Activated CD4-positive, alpha-beta T cell treated with anti-CD3 and anti-CD28 coated beads, Interleukin-2, amount 10 ng/mL, durations not matched to agents 7 days and 5 days (primary cell): ENCODE data around the gene PANX2. TPM values are rescaled to one million over a fixed set of nuclear protein-coding genes. Genes with fewer than 3 reads are reported as not detected.
"Not testable (repeated sequence)": the region's sequence is repeated elsewhere in the genome, so short reads cannot be mapped to it uniquely, and the experiment has no call there.

Experiments used
- CTCF ChIA-PET: fragments of 350-600 bp; sonication (Branson Sonifier 250); formaldehyde crosslinking; loops from one replicate; lab custom pipeline; 2021; ENCODE audit warnings: antibody characterized with exemption; lab: Charles Lee
- POLR2A ChIA-PET: fragments of 350-600 bp; sonication (Branson Sonifier 250); formaldehyde crosslinking; loops from one replicate; lab custom pipeline; 2021; ENCODE audit warnings: antibody characterized with exemption; lab: Charles Lee
- DNase-seq: peaks from one replicate; pipeline ENCODE4 v3.0.0-alpha.2; 2020
- H3K27ac Mint-ChIP-seq: one replicate; pipeline ENCODE4 v1.8.0; 2021; ENCODE audit warnings: mild to moderate bottlenecking, moderate library complexity, mixed read lengths
- H3K27me3 Mint-ChIP-seq: one replicate; pipeline ENCODE4 v1.8.0; 2021; ENCODE audit warnings: mixed read lengths
- H3K36me3 Mint-ChIP-seq: one replicate; pipeline ENCODE4 v1.8.0; 2021; ENCODE audit warnings: low read depth, mixed read lengths
- H3K4me1 Mint-ChIP-seq: one replicate; pipeline ENCODE4 v1.8.0; 2021; ENCODE audit warnings: mixed read lengths
- H3K4me3 Mint-ChIP-seq: one replicate; pipeline ENCODE4 v1.8.0; 2021; ENCODE audit warnings: mild to moderate bottlenecking, moderate library complexity, mixed read lengths
- H3K9me3 Mint-ChIP-seq: one replicate; pipeline ENCODE4 v1.8.0; 2021; ENCODE audit warnings: mixed read lengths
- total RNA-seq, 2 experiments: library from RNA; stranded (reverse); gene quantifications; one replicate each; pipeline ENCODE4 v1.2.3, GENCODE V29; 2021

PANX2 gene
- total RNA-seq, 2 experiments from 2014 or later, result 0.10 TPM

DNA sequence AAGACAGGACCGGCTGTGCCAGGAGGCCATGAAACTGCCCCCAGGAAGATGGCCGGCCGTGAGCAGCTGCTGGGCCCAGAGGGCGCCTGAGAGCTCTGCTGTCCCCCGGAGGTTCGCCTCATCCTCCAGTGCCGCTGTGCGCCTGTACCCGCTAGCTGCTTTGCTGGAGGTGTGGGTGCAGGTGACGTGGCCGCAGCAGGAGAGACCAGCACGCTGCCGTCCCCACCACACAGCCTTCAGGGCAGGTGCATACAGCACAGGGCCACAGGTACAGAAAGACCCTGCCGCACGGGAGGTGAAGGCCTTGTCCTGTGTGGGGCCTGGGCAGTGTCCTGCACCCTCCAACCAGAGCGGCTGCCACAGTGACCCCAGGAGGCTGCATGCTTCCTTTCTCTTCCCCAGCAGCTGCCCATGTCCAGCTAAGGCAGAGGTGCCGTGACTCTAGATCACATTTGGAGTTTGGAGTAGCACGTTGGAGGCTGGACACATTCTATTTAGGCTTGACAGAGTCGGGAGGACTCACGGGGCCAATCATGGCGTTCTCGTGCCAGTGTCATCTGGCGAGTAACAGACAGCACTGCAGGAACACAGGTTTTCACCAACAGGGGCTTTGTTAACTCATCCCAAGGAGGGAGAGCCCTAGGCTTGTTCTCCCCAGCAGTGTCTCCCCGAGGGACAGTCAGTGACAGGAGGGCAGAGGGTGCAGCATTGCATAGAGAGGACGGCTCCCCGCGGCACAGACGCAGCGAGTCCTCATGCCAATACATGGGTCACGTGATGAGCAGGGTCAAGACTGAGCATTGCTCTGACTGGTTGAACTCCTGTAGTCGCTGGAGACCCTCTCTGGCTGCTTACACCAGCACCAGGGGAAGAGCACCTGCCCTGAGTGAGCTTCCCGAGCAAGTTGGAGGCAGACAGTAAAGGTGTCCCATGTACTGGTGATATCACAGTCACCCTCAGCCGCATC is 18.7 kb upstream of the PANX2 start:
- no peak for DNase-seq
- Mint-ChIP-seq H3K27ac (no peak overlapping the region), H3K36me3 (no peaks in the 10 kb centered on the region), H3K4me3 (no peak overlapping the region), H3K4me1 (peaks cover 4% of the 10 kb centered on the region), H3K9me3 (no peaks in the 10 kb centered on the region), H3K27me3 (no peaks in the 10 kb centered on the region)
- POLR2A ChIA-PET, result no interaction called here
- CTCF ChIA-PET, result no interaction called here

DNA sequence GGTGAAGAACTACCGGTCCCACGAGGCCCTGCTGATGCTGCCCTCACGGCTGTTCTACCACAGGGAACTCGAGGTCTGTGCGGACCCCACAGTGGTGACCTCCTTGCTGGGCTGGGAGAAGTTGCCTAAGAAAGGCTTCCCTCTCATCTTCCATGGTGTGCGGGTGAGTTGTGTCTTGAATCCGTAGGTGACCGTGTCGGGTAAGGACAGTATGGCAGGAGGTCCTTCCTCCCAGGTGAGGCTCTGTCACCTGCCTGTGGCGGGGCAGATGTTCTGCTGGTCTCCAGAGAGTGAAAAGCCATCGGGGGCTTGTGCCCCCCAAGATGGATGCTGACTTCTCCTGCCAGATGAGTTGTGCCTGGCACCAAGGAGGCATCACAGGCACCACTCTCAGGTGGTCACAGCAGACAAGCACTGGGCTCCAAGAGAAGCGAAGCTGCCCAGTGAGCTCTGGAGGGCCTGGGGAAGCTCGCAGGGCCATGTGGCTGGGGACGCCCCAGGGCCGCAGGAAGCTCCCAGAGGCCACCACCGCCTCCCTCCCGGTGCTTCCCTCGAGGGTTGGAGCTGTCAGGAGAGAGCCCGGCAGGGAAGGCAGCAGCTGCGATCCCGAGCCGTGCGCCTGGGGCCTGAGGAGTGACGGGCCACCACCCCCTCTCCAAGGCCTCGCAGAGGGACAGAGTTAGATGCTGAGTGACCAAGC is 17.3 kb upstream of the PANX2 start:
- ChIA-PET CTCF (no interaction called here), POLR2A (no interaction called here)
- no peak overlapping the region for H3K4me3 Mint-ChIP-seq
- H3K9me3 Mint-ChIP-seq, result no peaks in the 10 kb centered on the region
- no peaks in the 10 kb centered on the region for H3K36me3 Mint-ChIP-seq
- H3K27ac Mint-ChIP-seq, result no peak overlapping the region
- DNase-seq, result no peak
- peaks cover 4% of the 10 kb centered on the region for H3K4me1 Mint-ChIP-seq
- peaks cover 2% of the 10 kb centered on the region for H3K27me3 Mint-ChIP-seq

GRCh38 chr22:50153756-50154140 is 16.8 kb upstream of the PANX2 start:
- CTCF ChIA-PET, result no interaction called here
- H3K4me1 Mint-ChIP-seq, result peaks cover 4% of the 10 kb centered on the region
- no peaks in the 10 kb centered on the region for H3K9me3 Mint-ChIP-seq
- peaks cover 2% of the 10 kb centered on the region for H3K27me3 Mint-ChIP-seq
- no peak overlapping the region for H3K4me3 Mint-ChIP-seq
- no peaks in the 10 kb centered on the region for H3K36me3 Mint-ChIP-seq
- DNase-seq, result no peak
- H3K27ac Mint-ChIP-seq, result no peak overlapping the region
- POLR2A ChIA-PET, result no interaction called here

DNA sequence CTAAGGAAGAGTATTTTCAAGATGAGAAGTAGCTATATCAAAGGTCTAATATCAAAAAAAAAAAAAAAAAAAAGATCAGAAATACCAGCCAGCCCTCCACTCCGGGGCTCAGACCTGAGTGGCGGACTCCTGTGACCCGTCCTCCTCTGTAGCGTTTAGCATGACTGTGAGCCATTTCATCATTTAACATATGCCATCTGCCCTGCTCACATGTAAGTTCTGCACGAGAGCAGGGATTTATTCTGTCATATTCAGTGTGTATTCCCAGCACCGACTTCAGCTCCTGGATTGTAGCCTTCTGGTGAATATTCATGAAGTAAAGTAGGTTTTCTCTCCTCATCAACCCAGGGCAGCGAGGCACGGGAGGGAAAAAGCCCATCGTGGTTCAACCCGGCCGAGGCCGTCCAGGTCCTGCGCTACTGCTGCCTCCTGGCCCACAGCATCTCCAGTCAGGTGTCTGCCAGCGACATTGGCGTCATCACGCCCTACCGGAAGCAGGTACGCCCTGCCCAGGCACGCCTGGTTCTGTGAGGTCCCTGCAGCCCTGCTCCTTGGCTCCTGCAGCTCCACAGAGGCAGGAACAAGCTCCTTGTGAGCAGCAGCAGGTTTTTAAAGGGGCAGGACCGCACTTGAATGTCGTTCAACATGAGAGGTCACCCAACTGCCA is 12.7 kb upstream of the PANX2 start:
- Mint-ChIP-seq H3K4me3 (no peak overlapping the region), H3K36me3 (no peaks in the 10 kb centered on the region), H3K27ac (no peak overlapping the region), H3K9me3 (no peaks in the 10 kb centered on the region), H3K27me3 (peaks cover 7% of the 10 kb centered on the region), H3K4me1 (no peaks in the 10 kb centered on the region)
- CTCF ChIA-PET, result interaction anchor here (1.3 kb wide), 1 partner anchor 9 kb away, joined by 4 read pairs; no protein-coding TSS in a partner anchor
- DNase-seq, result no peak
- POLR2A ChIA-PET, result no interaction called here

- H3K9me3 Mint-ChIP-seq, result no peaks in the 10 kb centered on the region
- no peak for DNase-seq
- peaks cover 7% of the 10 kb centered on the region for H3K27me3 Mint-ChIP-seq
- no peaks in the 10 kb centered on the region for H3K36me3 Mint-ChIP-seq
- H3K27ac Mint-ChIP-seq, result no peak overlapping the region
- ChIA-PET POLR2A (no interaction called here), CTCF (no interaction called here)
- H3K4me3 Mint-ChIP-seq, result no peak overlapping the region
- H3K4me1 Mint-ChIP-seq, result no peaks in the 10 kb centered on the region
These were observed 9.6 kb upstream of the PANX2 start for GRCh38 chr22:50160947-50161346.

GRCh38 chr22:50161508-50162390 is 8.8 kb upstream of the PANX2 start:
- H3K27me3 Mint-ChIP-seq, result peaks cover 7% of the 10 kb centered on the region
- no peaks in the 10 kb centered on the region for H3K9me3 Mint-ChIP-seq
- POLR2A ChIA-PET, result no interaction called here
- H3K27ac Mint-ChIP-seq, result no peak overlapping the region
- no peak for DNase-seq
- H3K4me1 Mint-ChIP-seq, result no peaks in the 10 kb centered on the region
- H3K36me3 Mint-ChIP-seq, result no peaks in the 10 kb centered on the region
- H3K4me3 Mint-ChIP-seq, result no peak overlapping the region
- CTCF ChIA-PET, result no interaction called here

- ChIA-PET CTCF (no interaction called here), POLR2A (no interaction called here)
- H3K27ac Mint-ChIP-seq, result no peak overlapping the region
- H3K27me3 Mint-ChIP-seq, result peaks cover 6% of the 10 kb centered on the region
- H3K36me3 Mint-ChIP-seq, result no peaks in the 10 kb centered on the region
- no peaks in the 10 kb centered on the region for H3K4me1 Mint-ChIP-seq
- H3K4me3 Mint-ChIP-seq, result no peak overlapping the region
- no peak for DNase-seq
- H3K9me3 Mint-ChIP-seq, result no peaks in the 10 kb centered on the region
These were observed 8.1 kb upstream of the PANX2 start for GRCh38 chr22:50162391-50162956.

- Mint-ChIP-seq H3K27me3 (peaks cover 20% of the 10 kb centered on the region), H3K36me3 (no peaks in the 10 kb centered on the region), H3K27ac (no peak overlapping the region), H3K4me3 (no peak overlapping the region), H3K9me3 (no peaks in the 10 kb centered on the region), H3K4me1 (peaks cover 2% of the 10 kb centered on the region)
- ChIA-PET CTCF (interaction anchor here (0.8 to 1.4 kb wide), 3 partner anchors 17 to 24 kb away, joined by 3 to 6 read pairs (median 3); no protein-coding TSS in a partner anchor), POLR2A (no interaction called here)
- no peak for DNase-seq
These were observed 5.0 kb upstream of the PANX2 start for GRCh38 chr22:50165436-50166123.

GRCh38 chr22:50167689-50168489 is 2.6 kb upstream of the PANX2 start:
- Mint-ChIP-seq H3K36me3 (no peaks in the 10 kb centered on the region), H3K27me3 (peaks cover 34% of the 10 kb centered on the region), H3K9me3 (no peaks in the 10 kb centered on the region), H3K27ac (no peak overlapping the region), H3K4me1 (peaks cover 6% of the 10 kb centered on the region), H3K4me3 (no peak overlapping the region)
- ChIA-PET CTCF (interaction anchor here (0.6 kb wide), 1 partner anchor 19 kb away, joined by 3 read pairs; no protein-coding TSS in a partner anchor), POLR2A (no interaction called here)
- no peak for DNase-seq

DNA sequence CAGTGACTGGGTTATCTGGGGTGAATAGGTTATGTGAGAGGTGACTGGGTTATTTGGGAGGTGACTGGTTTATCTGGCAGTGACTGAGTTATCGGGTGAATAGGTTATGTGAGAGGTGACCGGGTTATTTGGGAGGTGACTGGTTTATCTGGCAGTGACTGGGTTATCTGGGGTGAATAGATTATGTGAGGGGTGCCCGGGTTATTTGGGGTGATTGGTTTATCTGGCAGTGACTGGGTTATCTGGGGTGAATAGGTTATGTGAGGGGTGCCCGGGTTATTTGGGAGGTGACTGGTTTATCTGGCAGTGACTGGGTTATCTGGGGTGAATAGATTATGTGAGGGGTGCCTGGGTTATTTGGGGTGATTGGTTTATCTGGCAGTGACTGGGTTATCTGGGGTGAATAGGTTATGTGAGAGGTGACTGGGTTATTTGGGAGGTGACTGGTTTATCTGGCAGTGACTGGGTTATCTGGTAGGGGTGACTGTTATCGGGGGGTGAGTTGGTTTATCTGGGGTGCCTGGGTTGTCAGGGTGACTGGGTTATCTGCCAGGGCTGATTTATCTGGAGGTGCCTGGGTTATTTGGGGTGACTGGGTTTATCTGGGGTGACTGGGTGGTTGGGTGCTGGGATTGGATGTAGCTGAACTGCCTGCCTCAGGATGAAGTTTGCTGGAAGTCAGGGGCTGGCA is 1.9 kb upstream of the PANX2 start:
- H3K9me3 Mint-ChIP-seq, DNase-seq, H3K36me3 Mint-ChIP-seq, POLR2A ChIA-PET, CTCF ChIA-PET, H3K4me1 Mint-ChIP-seq: not testable (repeated sequence)
- Mint-ChIP-seq H3K27me3 (peaks cover 37% of the 10 kb centered on the region), H3K4me3 (peak overlapping the region; percentile 59), H3K27ac (peak overlapping the region; percentile 80)
